ENCODE measurements around the gene OOSP4A.

OOSP4A gene

GRCh38 chr11:59963733-59964132 lies at the start of gene OOSP4A:
OOSP4A (plus strand) TSS chr11:59964033; CDS start chr11:59964033, 0 bp downstream.
- no peak for DNase-seq

DNA sequence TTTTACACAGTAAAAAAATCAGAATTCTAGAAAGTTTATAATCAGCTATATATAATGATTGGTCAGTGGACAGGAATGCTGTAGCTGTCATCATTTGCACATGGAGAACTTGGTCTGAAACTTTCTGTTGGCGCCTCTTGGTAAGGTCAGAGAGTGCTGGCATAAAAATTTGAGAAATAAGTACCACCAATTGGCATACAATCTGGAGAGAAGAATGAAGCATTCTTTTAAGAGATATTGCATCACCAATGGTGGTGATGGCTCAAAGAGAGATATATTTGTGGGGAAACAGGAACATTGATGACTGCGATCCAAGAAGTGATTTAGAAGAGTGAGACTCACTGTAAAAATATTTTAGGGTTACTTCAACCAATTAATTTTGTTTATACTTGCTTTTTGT lies 45.4 kb upstream of the OOSP4A start:
- no peak for DNase-seq

DNA sequence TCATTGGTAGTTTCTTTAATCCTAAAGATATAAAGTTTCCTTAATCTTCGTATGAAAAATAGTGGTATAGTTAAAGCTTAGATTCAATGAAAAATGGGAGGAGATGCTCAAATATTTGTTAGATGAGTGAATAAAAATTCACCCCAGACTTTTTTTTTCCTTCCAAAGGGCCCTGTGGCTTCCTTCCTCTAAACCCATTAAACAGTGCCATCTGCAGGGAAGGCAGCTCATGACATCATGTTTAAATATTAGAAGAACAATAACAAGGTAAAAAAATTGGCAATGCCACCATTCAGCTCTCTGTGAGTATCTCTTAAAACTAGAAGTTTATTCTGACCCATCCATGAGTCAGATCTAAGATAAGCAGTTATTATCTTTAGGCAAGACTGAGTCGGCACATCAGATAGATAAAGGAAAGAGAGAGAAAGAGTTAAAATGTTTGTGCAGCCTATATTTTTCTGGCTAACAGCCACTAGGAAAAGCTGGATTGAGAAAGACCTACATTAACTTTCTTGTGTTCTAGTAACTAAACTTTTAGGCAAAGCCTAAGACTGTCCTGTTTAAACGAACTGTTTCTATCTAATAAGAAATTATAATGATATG lies 44.7 kb upstream of the OOSP4A start:
- no peak for DNase-seq

DNA sequence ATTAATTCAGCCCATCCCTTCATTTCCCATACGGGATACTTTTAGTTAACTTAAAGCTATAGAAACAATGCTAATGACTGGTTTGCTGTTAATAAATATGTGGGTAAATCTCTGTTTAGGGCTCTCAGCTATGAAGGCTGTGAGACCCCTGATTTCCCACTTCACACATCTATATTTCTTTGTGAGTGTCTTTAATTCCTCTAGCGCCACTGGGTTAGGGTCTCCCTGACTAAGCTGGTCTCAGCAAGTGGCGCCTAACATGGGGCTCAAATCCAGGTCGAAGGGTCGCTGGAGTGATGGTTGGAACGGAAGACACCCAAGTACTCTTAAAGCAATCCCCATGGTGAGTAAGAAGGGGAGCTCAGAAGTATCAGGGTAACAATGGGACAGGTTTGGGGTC lies 40.0 kb upstream of the OOSP4A start:
- no peak for DNase-seq

GRCh38 chr11:59931688-59932087 lies 32.1 kb upstream of the OOSP4A start:
- no peak for DNase-seq

GRCh38 chr11:59938132-59938531 lies 25.7 kb upstream of the OOSP4A start, which contains the start of gene OOSP1:
OOSP1 (plus strand) TSS chr11:59938432; CDS start chr11:59938455, 23 bp downstream.
- no peak for DNase-seq

- DNase-seq, result no peak
Measured at GRCh38 chr11:59938718-59939117, 25.1 kb upstream of the OOSP4A start.

DNA sequence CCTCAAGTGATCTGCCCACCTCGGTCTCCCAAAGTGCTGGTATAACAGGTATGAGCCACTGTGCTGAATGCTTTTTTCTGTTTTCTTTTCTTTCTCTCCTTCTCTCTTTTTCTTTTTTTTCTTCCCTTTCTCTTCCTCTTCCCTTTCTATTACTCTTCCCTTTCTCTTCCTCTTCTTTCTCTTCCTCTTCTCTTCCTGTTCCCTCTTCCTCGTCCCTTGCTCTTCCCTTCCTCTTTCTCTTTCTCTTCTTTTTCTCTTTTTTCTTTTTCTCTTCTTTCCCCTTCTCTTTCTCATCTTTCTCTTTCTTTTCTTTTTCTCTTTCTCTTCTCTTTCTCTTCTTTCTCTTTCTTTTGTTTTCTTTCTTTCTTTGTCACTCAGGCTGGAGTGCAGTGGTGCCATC lies 24.4 kb upstream of the OOSP4A start:
- no peak for DNase-seq

DNA sequence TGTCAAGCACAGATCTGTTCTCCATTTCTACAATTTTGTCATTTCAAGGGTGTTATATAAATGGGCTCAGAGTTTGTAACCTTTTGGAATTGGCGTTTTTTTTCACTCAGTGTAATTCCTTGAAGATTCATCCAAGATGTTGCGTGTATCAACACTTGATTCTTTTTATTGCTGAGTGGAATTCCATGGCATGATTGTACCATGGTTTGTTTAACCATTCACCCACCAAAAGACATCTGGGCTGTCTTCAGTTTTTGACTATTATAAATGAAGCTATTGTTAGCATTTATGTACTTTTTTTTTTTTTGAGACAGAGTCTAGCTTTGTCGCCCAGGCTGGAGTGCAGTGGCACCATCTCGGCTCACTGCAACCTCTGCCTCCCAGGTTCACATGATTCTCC lies 22.7 kb upstream of the OOSP4A start:
- DNase-seq, result no peak

- no peak for DNase-seq
Measured at GRCh38 chr11:59943997-59944714, 19.7 kb upstream of the OOSP4A start.

DNA sequence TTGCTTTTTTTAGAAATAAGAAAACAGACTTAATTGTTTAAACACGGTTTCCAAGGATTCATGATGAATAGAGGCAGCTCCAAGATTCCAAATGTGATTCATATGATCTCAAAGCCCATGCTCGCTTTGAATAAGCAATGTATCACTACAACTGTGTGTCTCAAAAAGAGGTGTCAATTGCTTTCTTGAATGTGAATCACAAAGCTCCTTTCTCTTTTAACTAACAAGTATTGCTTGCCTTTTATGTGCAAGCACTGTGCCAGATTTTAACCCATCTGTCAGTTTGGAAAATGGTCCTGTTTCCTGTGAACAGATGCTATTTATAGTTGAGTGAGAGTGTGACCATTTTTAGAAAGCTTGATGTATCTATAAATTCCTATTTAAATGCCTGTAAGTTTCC lies 19.1 kb upstream of the OOSP4A start:
- no peak for DNase-seq

GRCh38 chr11:59953463-59954218 lies 10.2 kb upstream of the OOSP4A start:
- no peak for DNase-seq

DNA sequence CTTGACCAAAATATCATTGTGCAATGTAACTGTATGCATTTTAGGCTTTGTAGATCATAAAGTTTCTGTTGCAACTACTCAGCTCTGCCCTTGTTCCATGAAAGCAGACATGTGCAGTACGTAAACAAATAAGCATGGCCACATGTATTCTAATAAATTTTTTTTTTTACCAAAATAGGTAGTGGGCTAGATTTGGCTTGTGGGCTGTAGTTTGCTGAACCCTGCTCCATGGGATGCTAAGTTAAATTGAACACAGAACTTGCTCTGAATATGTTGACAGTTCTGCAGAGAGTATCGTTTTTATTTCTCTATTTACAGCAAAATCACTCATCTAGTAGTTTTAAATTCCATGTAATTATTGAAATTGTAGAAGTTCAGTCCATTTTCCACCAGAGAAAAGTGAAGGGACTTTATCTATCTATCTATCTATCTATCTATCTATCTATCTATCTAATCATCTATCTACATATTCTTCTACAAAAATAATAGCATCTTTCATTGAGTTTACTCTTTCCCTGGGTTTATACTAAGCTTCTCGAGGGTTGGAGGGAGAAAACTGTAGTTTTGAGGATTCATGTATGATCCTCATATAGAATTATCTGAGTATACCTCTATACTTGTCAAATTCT lies 9.5 kb upstream of the OOSP4A start:
- no peak for DNase-seq

DNA sequence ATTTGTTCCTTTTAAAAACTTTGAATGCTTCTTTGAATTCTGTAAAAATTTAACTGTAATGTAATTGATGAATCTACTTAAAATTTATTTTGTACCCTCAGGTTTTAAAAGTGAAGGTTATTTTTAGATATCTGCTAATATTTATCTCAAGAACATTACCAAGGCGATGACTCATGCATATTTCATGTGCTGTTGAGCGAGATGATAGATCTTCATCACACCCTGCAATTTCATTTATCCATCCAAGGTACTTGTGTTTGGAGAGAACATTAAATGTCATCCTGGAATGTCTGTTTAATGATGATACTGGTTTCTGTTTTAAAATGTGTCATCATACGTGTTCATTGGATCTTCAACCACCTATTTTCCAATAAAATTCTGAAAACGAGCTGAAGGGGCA lies 6.7 kb upstream of the OOSP4A start:
- DNase-seq, result no peak

GRCh38 chr11:59960502-59961381 lies 3.1 kb upstream of the OOSP4A start:
- no peak for DNase-seq

DNA sequence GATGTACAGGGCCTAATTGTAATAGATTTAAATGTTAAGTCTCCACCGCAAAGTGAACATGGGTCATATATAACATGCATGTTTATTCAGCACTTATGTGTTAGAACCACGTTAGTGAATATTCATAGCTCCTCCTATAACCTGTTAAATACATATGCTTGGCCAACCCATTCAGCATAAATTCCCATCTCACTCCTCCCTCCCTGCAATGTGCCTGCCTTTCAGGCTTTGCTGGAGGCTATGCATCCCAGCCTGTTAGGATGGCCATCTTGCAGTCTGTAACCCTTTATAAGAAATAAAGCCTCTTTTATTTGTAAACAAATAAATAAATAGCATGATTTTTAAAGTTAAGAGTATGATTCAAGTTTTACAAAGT lies 1.7 kb upstream of the OOSP4A start:
- DNase-seq, result no peak

GRCh38 chr11:59965424-59965823 lies 1.6 kb downstream of the OOSP4A start:
- DNase-seq, result no peak

GRCh38 chr11:59966201-59966600 lies 2.4 kb downstream of the OOSP4A start:
- no peak for DNase-seq

DNA sequence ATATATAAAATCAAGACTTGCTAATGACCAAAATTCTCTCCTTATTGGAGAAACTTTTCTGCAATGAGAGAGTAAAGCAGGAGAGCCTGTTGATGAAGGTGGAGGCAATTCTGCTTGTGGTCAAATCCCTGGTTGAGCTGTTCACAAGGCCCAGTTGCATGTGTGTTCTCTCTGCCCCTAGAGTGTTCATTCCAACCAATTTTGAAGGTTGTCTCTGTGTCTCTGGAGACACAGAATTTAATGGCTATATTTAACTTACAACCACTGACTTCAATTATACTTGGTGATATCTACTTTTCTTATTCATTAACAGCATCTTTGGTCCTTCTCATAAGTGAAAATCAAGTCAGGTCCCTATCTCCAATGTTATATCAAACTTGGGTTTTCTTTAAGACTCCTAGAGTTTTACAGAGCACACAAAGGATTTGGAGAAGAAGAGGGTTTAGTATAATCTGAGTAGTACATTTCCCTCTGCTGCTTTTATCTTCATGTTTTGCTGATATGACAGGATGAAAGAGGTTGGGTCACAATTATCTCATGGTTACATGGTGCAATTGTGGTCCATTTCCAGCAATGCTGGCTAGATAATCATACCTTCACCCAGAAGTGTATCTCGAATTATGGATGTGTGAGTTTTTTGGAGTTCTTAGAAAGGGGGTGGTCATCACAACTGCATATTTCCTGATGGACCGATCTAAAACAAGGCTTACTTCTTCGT lies 4.0 kb downstream of the OOSP4A start:
- DNase-seq, result no peak

DNA sequence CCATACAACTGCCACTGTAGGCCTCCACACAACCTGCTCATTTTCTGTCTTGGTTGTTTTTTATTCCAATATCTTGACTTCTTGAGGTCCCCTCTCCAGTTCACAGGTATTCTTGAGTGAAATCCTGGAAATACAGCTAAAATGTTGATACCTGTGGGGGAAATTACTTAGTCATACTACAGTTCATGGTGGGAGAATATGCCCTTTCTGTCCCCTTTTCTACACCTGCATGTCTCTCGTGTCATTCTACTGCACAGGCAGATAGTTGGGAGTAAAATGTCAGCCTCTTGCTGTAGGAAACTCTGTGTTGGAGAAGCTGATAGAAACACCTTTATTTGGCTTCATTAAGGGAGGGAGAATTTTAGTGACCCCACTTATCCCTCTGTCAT lies 4.6 kb downstream of the OOSP4A start:
- DNase-seq, result no peak

- no peak for DNase-seq
Measured at GRCh38 chr11:59973097-59973496, 9.3 kb downstream of the OOSP4A start.
